ENCODE measurements around the gene JAK2. TPM values are rescaled to one million over a fixed set of nuclear protein-coding genes. Genes with fewer than 3 reads are reported as not detected.

Gene JAK2
- total RNA-seq: 10 to 100 TPM; 54.6 to 60.3 TPM

GRCh38 chr9:4984621-4985385 is at the start of gene JAK2:
JAK2 (plus strand) TSS chr9:4985272; CDS start chr9:5021988, 36,716 bp downstream.

Other genes starting within 250 kb of the JAK2 start
- 10 to 100 TPM; 38.4 to 38.7 TPM for gene AK3, start 244.1 kb upstream of the JAK2 start, total RNA-seq
- 10 to 100 TPM; 13.6 to 16.0 TPM for gene RCL1, start 192.3 kb upstream of the JAK2 start, total RNA-seq
- not detected for gene INSL6, start 200.4 kb downstream of the JAK2 start, total RNA-seq
- not detected for gene INSL4, start 246.1 kb downstream of the JAK2 start, total RNA-seq